ENCODE results near the gene POU2F1.

GRCh38 chr1:167452483-167452882 is 231.8 kb downstream of the POU2F1 start:
- no peak for TF ChIP-seq POLR2A (IDR thresholded peaks at IDR 0.05)
- no peak for TF ChIP-seq CTCF (IDR thresholded peaks at IDR 0.05)

All from body of pancreas (tissue), 4 donors.